ENCODE data around the gene E2F2. TPM values are rescaled to one million over a fixed set of nuclear protein-coding genes. Genes with fewer than 3 reads are reported as not detected.

The E2F2 gene
- total and polyA plus RNA-seq, 2 of the 13 experiments (the other 11 are each of a cell fraction or from before 2014, with no cell fraction given): 0.65 to 6.6 TPM

DNA sequence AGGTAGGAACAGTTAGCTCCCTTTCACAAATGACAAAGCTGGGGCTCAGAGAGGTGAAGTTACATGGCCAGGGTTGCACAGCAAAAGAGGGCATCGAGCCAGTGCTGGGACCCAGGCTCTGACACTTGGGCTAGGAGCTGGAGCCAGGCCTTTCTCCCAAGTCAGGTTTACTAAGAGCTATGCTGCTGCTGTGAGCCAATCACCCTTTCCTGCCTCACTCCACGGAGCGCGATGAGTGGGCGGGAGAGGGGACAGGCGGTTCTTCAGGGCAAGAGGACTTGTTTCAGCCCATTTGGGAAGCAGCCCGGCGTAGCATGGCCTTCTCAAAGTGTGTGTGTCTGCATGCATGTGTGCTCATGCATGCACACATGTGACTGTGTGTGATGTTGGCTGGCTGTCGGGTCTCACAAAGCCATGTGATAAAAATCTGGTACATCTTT, 17.7 kb upstream of the E2F2 start:
- no peak overlapping the region for H3K4me3 ChIP-seq (replicated peaks in 1 of 3; ENCODE audit: insufficient read depth in 1 of 3, low read depth in 2 of 3, low read length in 3 of 3)
- H3K79me2 ChIP-seq (ENCODE audit: insufficient read depth, low read length): no peaks in the 10 kb centered on the region
- TF ChIP-seq, protein P1, sequence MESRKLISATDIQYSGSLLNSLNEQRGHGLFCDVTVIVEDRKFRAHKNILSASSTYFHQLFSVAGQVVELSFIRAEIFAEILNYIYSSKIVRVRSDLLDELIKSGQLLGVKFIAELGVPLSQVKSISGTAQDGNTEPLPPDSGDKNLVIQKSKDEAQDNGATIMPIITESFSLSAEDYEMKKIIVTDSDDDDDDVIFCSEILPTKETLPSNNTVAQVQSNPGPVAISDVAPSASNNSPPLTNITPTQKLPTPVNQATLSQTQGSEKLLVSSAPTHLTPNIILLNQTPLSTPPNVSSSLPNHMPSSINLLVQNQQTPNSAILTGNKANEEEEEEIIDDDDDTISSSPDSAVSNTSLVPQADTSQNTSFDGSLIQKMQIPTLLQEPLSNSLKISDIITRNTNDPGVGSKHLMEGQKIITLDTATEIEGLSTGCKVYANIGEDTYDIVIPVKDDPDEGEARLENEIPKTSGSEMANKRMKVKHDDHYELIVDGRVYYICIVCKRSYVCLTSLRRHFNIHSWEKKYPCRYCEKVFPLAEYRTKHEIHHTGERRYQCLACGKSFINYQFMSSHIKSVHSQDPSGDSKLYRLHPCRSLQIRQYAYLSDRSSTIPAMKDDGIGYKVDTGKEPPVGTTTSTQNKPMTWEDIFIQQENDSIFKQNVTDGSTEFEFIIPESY (CRISPR knock-in tag; IDR thresholded peaks at IDR 0.05): peak; percentile 72
- TF ChIP-seq GABPB1 (CRISPR knock-in tag; IDR thresholded peaks at IDR 0.05) (no peak), ZNF768 (CRISPR knock-in tag; IDR thresholded peaks at IDR 0.05) (peak; percentile 97)
- FAIRE-seq: no peak
- H3K27me3 ChIP-seq (ENCODE audit: control insufficient read depth in 1 of 2, insufficient read depth in 2 of 2, low read length in 2 of 2): no peaks in the 10 kb centered on the region
- H3K4me1 ChIP-seq (ENCODE audit: insufficient read depth, low read length): peaks cover 68% of the 10 kb centered on the region
- CTCF ChIA-PET (ENCODE audit: low intra/inter-chr PET ratio, low total read pairs): no interaction called here
- H3K9ac ChIP-seq (ENCODE audit: insufficient read depth, low read depth, low read length): no peak overlapping the region
- H3K36me3 ChIP-seq (replicated peaks in 1 of 2; ENCODE audit: control insufficient read depth in 1 of 2, insufficient read depth in 2 of 2, low read length in 2 of 2): no peaks in the 10 kb centered on the region
- DNase-seq (ENCODE audit: low spot score): no peak
- POLR2A ChIA-PET: interaction anchor here (1.0 to 1.3 kb wide), 3 partner anchors 10 to 143 kb away, joined by 3 to 5 read pairs (median 4); partner anchors contain the start of gene RPL11
- H4K20me1 ChIP-seq (ENCODE audit: insufficient read depth, low read length): no peaks in the 10 kb centered on the region
- no peaks in the 10 kb centered on the region for H3K9me3 ChIP-seq (ENCODE audit: low read length)
- H3K27ac ChIP-seq (ENCODE audit: extremely low read length, insufficient read depth, low read length): no peak overlapping the region
- in situ Hi-C loops (cut with HindIII; ENCODE audit: extremely low pct_ligation_motif_present, low pct_unique_long_range_greater_than_20kb): loop anchor here (5.0 kb wide), 1 partner anchor 89 kb away; no protein-coding TSS in a partner anchor
- H3K4me2 ChIP-seq (ENCODE audit: low read depth, low read length): no peak overlapping the region
- intact Hi-C loops (cut with micrococcal nuclease; ENCODE audit: unreplicated experiment): no loop called here
- no peak overlapping the region for H2AFZ ChIP-seq (ENCODE audit: low read length)
- no peak for ATAC-seq
- BruUV-seq (replicated peaks): no TSS peak
- WGBS (ENCODE audit: low lambda C conversion rate): 79% methylated on average over 8 of the region's 9 CpGs

DNA sequence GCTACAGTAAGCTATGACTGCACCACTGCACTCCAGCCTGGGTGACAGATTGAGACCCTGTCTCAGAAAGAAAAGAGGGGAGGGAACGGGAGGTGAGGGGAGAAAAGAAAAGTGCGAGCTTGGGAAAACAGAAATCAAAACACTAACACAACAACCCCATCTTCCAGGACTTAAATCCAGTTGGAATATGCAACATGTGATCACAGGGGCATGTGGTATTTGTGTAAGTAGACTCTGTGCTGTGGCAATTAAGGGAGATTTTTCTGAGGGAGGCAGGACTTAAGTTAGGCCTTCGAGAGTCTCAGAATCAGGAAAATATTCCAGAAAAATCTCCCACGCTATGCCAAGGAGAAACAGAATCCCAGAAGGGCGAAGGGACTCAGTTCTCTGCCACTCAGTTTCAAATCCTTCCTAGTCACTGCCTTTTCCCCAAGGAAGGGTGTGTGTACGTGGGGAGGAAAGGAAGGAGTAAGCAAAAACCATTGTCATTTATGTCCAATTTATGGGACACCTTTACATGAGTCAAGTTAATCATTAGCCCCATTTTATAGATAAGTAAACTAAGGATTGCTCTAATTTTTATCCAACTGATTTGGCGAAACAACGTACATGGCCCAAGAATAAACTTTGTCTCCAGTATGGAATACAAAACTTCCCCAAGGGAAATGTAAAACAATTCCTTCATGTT, 16.0 kb upstream of the E2F2 start:
- H3K9me3 ChIP-seq (ENCODE audit: low read length): no peaks in the 10 kb centered on the region
- no peaks in the 10 kb centered on the region for H3K79me2 ChIP-seq (ENCODE audit: insufficient read depth, low read length)
- H3K4me2 ChIP-seq (ENCODE audit: low read depth, low read length): peak overlapping the region; percentile 52
- DNase-seq (ENCODE audit: low spot score): no peak
- FAIRE-seq: no peak
- ChIA-PET POLR2A (interaction anchor here (0.8 to 1.4 kb wide), 3 partner anchors 8 to 12 kb away, joined by 3 to 5 read pairs (median 3); no protein-coding TSS in a partner anchor), CTCF (ENCODE audit: low intra/inter-chr PET ratio, low total read pairs) (interaction anchor here (5.4 kb wide), 1 partner anchor 89 kb away, joined by 137 read pairs; no protein-coding TSS in a partner anchor)
- H2AFZ ChIP-seq (ENCODE audit: low read length): peak overlapping the region; percentile 58
- ATAC-seq: no peak
- no TSS peak for BruUV-seq (replicated peaks)
- 34% methylated on average over 8 of the region's 8 CpGs for WGBS (ENCODE audit: low lambda C conversion rate)
- no peaks in the 10 kb centered on the region for H3K36me3 ChIP-seq (replicated peaks in 1 of 2; ENCODE audit: control insufficient read depth in 1 of 2, insufficient read depth in 2 of 2, low read length in 2 of 2)
- H4K20me1 ChIP-seq (ENCODE audit: insufficient read depth, low read length): no peaks in the 10 kb centered on the region
- TF ChIP-seq MIER3 (CRISPR knock-in tag; IDR thresholded peaks at IDR 0.05; ENCODE audit: borderline replicate concordance) (no peak), CHD4 (IDR thresholded peaks at IDR 0.05; ENCODE audit: borderline replicate concordance, low read length) (0 out of 2 replicates have a peak, but pooled peaks have one; percentile 36), ZNF629 (CRISPR knock-in tag; conservative IDR thresholded peaks at IDR 0.05) (peak; percentile 72), ATM (IDR thresholded peaks at IDR 0.05; ENCODE audit: borderline replicate concordance) (no peak)
- intact Hi-C loops (cut with micrococcal nuclease; ENCODE audit: unreplicated experiment): no loop called here
- no peaks in the 10 kb centered on the region for H3K27me3 ChIP-seq (ENCODE audit: control insufficient read depth in 1 of 2, insufficient read depth in 2 of 2, low read length in 2 of 2)
- in situ Hi-C loops (cut with HindIII; ENCODE audit: extremely low pct_ligation_motif_present, low pct_unique_long_range_greater_than_20kb): loop anchor here (5.0 kb wide), 1 partner anchor 90 kb away; no protein-coding TSS in a partner anchor
- H3K4me3 ChIP-seq (replicated peaks in 1 of 3; ENCODE audit: insufficient read depth in 1 of 3, low read depth in 2 of 3, low read length in 3 of 3): peak overlapping the region in 1 of 3 experiments; percentile 6; a peak in 1 of 6 replicates
- no peak overlapping the region for H3K27ac ChIP-seq (ENCODE audit: extremely low read length, insufficient read depth, low read length)
- no peak overlapping the region; the same call in none of the 2 replicates for H3K9ac ChIP-seq (ENCODE audit: insufficient read depth, low read depth, low read length)
- H3K4me1 ChIP-seq (ENCODE audit: insufficient read depth, low read length): peaks cover 72% of the 10 kb centered on the region

Measured in HepG2 (cell line).